ES-I3 (cell line): ENCODE measurements around the gene THRA.

Source experiments
- H3K36me3 ChIP-seq: 2 replicates; pipeline ENCODE4 v1.6.1; 2013; ENCODE audit warnings: mild to moderate bottlenecking, low read length, control low read depth, moderate library complexity; ENCODE audit not compliant: insufficient read depth
- H3K4me1 ChIP-seq: 2 replicates; pipeline ENCODE4 v1.6.1; 2013; ENCODE audit warnings: mild to moderate bottlenecking, control low read depth, low read length; ENCODE audit not compliant: insufficient read depth
- H3K9ac ChIP-seq: 2 replicates; pipeline ENCODE4 v1.6.1; 2013; ENCODE audit warnings: low read depth, mild to moderate bottlenecking, low read length, moderate library complexity
- H3K9me3 ChIP-seq: 2 replicates; pipeline ENCODE4 v1.6.1; 2013; ENCODE audit warnings: mild to moderate bottlenecking, low read length, moderate library complexity; ENCODE audit not compliant: control insufficient read depth, insufficient read depth

The THRA gene

DNA sequence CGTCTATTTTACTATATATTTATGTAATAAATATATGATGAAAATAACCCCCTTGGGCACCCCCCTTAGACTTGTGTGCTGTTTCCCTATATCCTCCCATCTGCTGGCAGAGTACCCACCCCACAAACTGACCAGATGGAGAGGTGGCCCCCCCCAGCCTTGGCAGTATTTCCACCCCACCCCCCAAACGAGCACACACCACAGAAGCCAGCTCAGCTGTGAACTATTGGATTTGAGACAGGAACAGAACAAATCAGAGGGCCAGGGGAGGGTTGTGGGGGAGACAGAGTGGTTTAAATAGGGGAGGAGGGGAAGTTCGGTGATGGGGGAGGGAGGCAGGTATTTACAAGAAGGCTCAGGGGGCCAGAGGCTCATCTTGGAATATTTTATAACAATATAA lies 29.8 kb downstream of the THRA start:
- H3K9me3 ChIP-seq: no peaks in the 10 kb centered on the region
- H3K9ac ChIP-seq: no peak overlapping the region
- H3K36me3 ChIP-seq: no peaks in the 10 kb centered on the region
- peaks cover 24% of the 10 kb centered on the region; the same call in 1 of the 2 replicates for H3K4me1 ChIP-seq

DNA sequence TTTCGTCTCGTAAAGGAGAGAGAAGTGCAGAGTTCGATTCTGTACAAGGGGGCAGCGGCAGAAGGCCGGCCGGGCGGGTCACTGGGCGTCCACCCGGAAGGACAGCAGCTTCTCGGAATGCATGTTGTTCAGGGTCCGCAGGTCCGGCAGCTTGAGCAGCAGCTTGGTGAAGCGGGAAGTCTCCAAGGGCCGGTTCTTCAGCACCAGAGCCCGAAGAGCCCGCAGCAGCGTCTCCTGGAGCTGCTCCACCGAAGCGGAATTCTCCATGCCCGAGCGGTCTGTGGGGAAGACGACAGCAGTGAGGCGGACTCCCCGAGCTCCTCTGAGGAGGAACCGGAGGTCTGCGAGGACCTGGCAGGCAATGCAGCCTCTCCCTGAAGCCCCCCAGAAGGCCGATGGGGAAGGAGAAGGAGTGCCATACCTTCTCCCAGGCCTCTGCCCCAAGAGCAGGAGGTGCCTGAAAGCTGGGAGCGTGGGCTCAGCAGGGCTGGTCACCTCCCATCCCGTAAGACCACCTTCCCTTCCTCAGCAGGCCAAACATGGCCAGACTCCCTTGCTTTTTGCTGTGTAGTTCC lies 30.3 kb downstream of the THRA start:
- H3K9ac ChIP-seq: no peak overlapping the region
- no peaks in the 10 kb centered on the region for H3K36me3 ChIP-seq
- no peaks in the 10 kb centered on the region for H3K9me3 ChIP-seq
- H3K4me1 ChIP-seq: peaks cover 29% of the 10 kb centered on the region

DNA sequence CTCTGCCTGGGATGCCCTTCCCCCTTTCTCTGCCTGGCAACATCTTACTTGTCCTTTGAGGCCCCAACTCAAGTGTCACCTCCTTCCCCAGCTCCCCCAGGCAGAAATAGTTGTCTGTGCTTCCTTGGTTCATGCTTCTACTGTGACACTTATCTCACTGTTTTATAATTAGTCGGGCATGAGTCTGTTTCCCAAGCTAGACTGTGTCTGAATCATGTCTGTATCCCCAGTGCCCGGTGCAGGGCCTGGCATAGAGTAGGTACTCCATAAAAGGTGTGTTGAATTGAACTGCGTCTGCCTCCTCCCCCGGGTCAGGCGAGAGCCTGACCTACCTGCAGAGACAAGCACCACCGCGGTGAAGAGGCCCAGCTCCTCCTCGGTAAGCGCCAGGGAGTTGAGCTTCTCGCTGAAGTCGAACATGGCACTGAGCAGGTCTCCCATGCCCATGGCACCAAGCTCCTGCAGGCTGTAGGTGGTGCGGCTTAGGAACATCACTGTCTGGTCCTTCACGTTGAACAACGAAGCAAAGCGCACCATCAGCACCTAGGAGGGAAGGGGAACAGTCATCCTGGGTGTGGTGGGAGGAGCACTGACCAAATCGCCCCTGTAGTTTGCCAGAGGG lies 30.9 kb downstream of the THRA start:
- Histone ChIP-seq H3K36me3 (no peaks in the 10 kb centered on the region), H3K9ac (no peak overlapping the region), H3K9me3 (no peaks in the 10 kb centered on the region), H3K4me1 (peaks cover 35% of the 10 kb centered on the region)

DNA sequence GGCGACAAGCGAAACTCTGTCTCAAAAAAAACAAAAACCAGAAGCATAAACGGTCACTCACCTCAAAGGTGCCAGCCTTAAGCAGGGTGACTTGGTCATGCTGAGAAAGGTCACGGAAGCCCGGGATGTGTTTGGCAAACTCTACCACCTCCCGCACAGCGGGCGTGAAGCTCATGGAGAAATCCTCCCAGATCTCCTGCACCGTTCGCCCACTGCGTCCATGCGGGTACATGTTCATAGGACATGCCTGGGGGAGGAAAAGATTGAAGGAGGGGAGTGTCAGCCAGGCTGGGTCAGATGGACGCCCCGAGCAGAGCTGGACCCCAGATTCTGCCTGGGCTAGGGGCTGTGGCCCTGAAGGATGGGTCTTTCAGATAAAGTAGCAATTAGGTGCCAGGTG lies 32.1 kb downstream of the THRA start:
- H3K9ac ChIP-seq: no peak overlapping the region
- H3K36me3 ChIP-seq: no peaks in the 10 kb centered on the region
- peaks cover 32% of the 10 kb centered on the region for H3K4me1 ChIP-seq
- no peaks in the 10 kb centered on the region for H3K9me3 ChIP-seq

- H3K9ac ChIP-seq: no peak overlapping the region
- no peaks in the 10 kb centered on the region for H3K36me3 ChIP-seq
- peaks cover 28% of the 10 kb centered on the region for H3K4me1 ChIP-seq
- H3K9me3 ChIP-seq: no peaks in the 10 kb centered on the region
These were observed 32.7 kb downstream of the THRA start for GRCh38 chr17:40095351-40095943.

DNA sequence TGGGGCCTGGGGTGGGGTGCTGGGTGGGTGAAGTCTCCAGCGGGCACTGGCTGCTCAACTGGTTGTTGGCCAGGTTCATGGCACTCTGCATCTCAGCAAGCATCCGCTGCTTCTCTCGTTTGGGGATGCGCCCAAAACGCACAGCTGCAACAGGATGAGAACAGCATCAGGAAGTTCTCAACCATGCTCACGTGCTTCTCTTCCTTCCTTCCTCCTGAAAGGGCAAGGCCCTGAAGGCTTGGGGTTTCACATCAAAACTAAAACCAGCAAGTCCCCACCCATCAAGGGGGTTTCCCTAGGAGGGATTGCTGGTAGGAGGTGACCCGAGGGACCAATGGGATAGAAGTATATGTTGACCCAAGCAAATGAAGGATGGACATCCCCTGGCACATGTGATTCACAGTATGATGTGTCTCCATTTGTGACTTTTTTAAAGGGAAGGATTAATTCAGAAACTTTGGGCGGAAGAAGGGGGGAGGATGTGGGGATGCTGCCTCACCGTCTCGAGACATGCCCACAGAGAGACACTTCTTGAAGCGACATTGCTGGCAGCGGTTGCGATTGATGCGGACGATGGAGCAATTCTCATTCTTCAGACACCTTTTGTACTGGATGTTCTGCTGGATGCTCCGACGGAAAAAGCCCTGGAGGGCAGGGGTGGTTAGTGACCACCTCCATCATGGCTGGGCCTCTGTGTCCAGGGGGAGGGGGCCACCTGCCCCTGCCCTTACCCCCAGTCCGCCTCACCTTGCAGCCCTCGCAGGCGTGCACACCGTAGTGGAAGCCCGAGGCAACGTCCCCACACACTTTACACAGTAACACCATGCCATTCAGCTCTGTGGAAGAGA lies 33.4 kb downstream of the THRA start:
- no peak overlapping the region for H3K9ac ChIP-seq
- no peaks in the 10 kb centered on the region for H3K9me3 ChIP-seq
- H3K36me3 ChIP-seq: no peaks in the 10 kb centered on the region
- peaks cover 24% of the 10 kb centered on the region for H3K4me1 ChIP-seq

- peaks cover 20% of the 10 kb centered on the region for H3K4me1 ChIP-seq
These were observed 34.3 kb downstream of the THRA start for GRCh38 chr17:40097087-40097486.

GRCh38 chr17:40097931-40098845 lies 35.4 kb downstream of the THRA start:
- H3K36me3 ChIP-seq: no peaks in the 10 kb centered on the region
- no peaks in the 10 kb centered on the region for H3K9me3 ChIP-seq
- H3K4me1 ChIP-seq: peaks cover 19% of the 10 kb centered on the region
- H3K9ac ChIP-seq: peak overlapping the region; percentile 17; the same call in 1 of the 2 replicates

More at GRCh38 chr17:40097087-40097486, 34.3 kb downstream of the THRA start:
- H3K9ac ChIP-seq: no peak overlapping the region
- no peaks in the 10 kb centered on the region for H3K9me3 ChIP-seq
- no peaks in the 10 kb centered on the region for H3K36me3 ChIP-seq

- H3K4me1 ChIP-seq: peaks cover 23% of the 10 kb centered on the region
- H3K9ac ChIP-seq: peak overlapping the region; percentile 39; the same call in 1 of the 2 replicates
- H3K9me3 ChIP-seq: no peaks in the 10 kb centered on the region
- H3K36me3 ChIP-seq: no peaks in the 10 kb centered on the region
These were observed 36.3 kb downstream of the THRA start for GRCh38 chr17:40098846-40099618.

DNA sequence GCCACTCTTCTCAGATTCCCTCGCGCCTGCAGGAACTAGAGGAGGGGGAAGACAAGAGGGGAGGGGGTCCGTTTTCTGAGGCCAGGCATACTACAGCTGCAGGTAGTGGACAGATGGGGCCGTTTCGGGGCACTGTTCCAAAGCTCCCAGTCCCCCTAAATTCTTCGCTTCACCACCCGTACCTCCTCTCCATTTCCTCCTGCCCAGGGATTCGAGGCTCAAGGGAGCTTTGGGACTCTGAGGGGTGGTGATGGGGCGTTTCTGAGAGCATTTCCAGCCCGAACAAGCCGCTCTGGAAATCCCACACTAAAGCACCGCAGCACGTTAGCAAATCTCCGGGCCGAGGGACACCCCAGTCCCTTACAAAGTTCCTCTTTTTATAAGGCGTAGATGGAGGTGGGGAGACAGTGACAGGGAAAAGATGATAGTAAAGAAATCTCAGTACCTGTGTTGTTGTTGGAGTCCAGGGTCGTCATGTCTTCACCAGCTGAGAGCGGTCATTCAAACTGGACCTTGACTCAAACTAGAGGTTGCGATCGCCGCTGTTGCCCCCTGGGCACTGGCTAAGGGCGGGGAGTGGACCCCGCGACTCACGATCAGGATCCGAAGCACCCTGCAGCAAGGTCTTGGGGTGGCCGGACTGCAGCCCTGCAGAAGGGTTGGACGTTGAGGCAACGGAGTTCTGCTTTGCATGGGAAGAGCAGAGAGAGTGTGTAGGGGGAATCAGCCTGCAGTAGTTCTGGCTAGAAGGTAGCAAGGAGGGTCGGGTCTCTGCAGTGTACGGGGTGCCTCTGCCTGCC lies 37.1 kb downstream of the THRA start:
- Histone ChIP-seq H3K36me3 (no peaks in the 10 kb centered on the region), H3K9me3 (no peaks in the 10 kb centered on the region), H3K9ac (peak overlapping the region; percentile 39; the same call in 1 of the 2 replicates), H3K4me1 (peaks cover 27% of the 10 kb centered on the region)

DNA sequence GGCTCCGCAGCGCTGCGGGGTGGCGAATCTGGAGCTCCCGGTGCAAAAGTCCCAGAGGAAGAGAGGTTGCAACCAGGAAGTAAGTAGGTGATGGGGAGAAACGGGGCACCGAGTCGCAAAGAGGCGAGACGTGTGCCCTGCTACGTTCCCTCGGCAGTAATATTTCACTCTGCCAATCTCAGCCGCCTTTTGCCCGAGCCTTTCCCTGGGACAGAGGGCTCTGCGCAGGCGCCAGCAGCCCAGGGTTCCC lies 37.6 kb downstream of the THRA start, which contains the start of gene NR1D1:
Gene NR1D1 (minus strand): TSS at position 171 of the 250 bp plus-strand sequence. CDS start 495 bp downstream, outside the sequence.
- no peaks in the 10 kb centered on the region for H3K36me3 ChIP-seq
- peak within 1 kb of the TSS; percentile 45 for H3K9ac ChIP-seq
- no peaks in the 10 kb centered on the region for H3K9me3 ChIP-seq
- peaks cover 27% of the 10 kb centered on the region for H3K4me1 ChIP-seq

DNA sequence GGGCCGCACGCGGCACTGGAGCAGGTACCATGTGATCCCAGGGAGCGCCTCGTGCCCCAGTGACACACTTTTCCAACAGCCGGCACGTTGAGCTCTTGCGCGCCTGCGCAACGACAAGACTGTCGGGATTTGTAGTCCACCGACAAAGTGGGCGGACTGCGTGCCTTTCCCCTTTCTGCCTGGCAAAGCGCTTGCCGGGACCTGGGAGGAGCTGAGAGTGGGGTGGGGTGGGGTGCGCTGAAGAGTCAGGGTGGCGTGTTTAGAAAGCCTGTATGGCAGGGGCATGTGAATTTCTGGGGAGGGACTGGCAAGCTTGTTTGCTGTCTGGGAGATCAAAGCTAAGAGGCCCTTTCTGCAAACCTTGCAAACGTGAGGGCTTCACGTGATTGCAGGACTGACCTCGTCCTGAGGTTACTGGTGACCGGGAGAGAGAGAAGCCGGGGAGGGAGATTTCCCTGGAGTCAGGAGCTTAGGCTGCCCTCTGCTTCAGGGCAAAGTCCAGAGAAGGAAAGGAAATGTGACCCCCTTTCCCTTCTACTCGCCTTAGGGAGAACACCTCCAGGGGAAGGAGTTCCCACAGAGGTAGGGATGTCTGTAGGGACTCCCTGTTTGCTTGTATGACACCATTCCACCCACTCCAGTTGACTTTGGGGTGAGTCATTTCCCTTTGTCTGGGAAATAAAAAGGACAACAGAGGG lies 38.1 kb downstream of the THRA start:
- H3K9me3 ChIP-seq: no peaks in the 10 kb centered on the region
- peaks cover 27% of the 10 kb centered on the region for H3K4me1 ChIP-seq
- no peaks in the 10 kb centered on the region for H3K36me3 ChIP-seq
- H3K9ac ChIP-seq: peak overlapping the region; percentile 45
